HEK293 (cell line): ENCODE measurements around the gene CCDC180.

ENCODE experiments used
- CTCF ChIA-PET: fragments of 350-600 bp; formaldehyde crosslinking; extraction: SDS; loops from one replicate; lab custom pipeline; 2021; ENCODE audit warnings: antibody characterized with exemption; lab: Yijun Ruan, JAX
- POLR2A ChIA-PET: fragments of 300-600 bp; formaldehyde crosslinking; extraction: SDS; loops from one replicate; lab custom pipeline; 2020; ENCODE audit warnings: antibody characterized with exemption, inconsistent platforms; lab: Yijun Ruan, JAX
- H3K27ac ChIP-seq: fragments of 200-500 bp; sonication (Bioruptor generic); 2 replicates; pipeline ENCODE4 v1.5.1; 2014; ENCODE audit warnings: low read depth, low read length, control low read depth, inconsistent platforms; ENCODE audit errors: extremely low read depth
- H3K36me3 ChIP-seq, 2 experiments: fragments of 200-500 bp in 1 of 2; sonication (Bioruptor generic) in 1 of 2; 1 replicate in 1 of 2; 2 replicates in 1 of 2; pipeline ENCODE4 v1.5.1; 2014 to 2017; ENCODE audit warnings: inconsistent platforms in 2 of 2, low read length in 2 of 2; ENCODE audit not compliant: control insufficient read depth in 2 of 2, insufficient read depth in 1 of 2
- H3K4me1 ChIP-seq: fragments of 200-500 bp; sonication (Bioruptor generic); 2 replicates; pipeline ENCODE4 v1.5.1; 2014; ENCODE audit warnings: mild to moderate bottlenecking, low read length, inconsistent platforms; ENCODE audit not compliant: control insufficient read depth, insufficient read depth
- H3K4me3 ChIP-seq: 2 replicates; pipeline ENCODE4 v1.5.1; 2011; ENCODE audit warnings: low read depth, mild to moderate bottlenecking, control low read depth, low read length, moderate library complexity
- H3K9me3 ChIP-seq: fragments of 200-500 bp; sonication (Bioruptor generic); 2 replicates; pipeline ENCODE4 v1.5.1; 2014; ENCODE audit warnings: low read depth, low read length, inconsistent platforms; ENCODE audit not compliant: control insufficient read depth, insufficient read depth
- BCL11A ChIP-seq: fragments of 450-650 bp; formaldehyde crosslinking; IDR thresholded peaks from 2 replicates; pipeline ENCODE4 v1.5.1; 2016; ENCODE audit warnings: low read depth, missing biosample characterization, missing genetic modification characterization
- HOXA7 ChIP-seq: sonication (generic); formaldehyde crosslinking; IDR thresholded peaks from 2 replicates; pipeline ENCODE4 v1.8.1; 2022; ENCODE audit warnings: missing genetic modification reagents, borderline replicate concordance
- ZBTB11 ChIP-seq: fragments of 450-650 bp; formaldehyde crosslinking; conservative IDR thresholded peaks from 2 replicates; pipeline ENCODE4 v1.5.1; 2016; ENCODE audit warnings: low read depth, missing biosample characterization, missing genetic modification characterization
- ZNF214 ChIP-seq: fragments of 450-650 bp; formaldehyde crosslinking; IDR thresholded peaks from 2 replicates; pipeline ENCODE4 v1.5.1; 2017; ENCODE audit warnings: missing biosample characterization, mild to moderate bottlenecking, missing genetic modification characterization, borderline replicate concordance
- ZNF292 ChIP-seq: fragments of 450-650 bp; formaldehyde crosslinking; IDR thresholded peaks from 2 replicates; pipeline ENCODE4 v1.5.1; 2016; ENCODE audit warnings: low read depth, missing biosample characterization, missing genetic modification characterization, borderline replicate concordance
- ZNF311 ChIP-seq: fragments of 450-650 bp; formaldehyde crosslinking; IDR thresholded peaks from 2 replicates; pipeline ENCODE4 v1.5.1; 2017; ENCODE audit warnings: missing biosample characterization, missing genetic modification characterization, borderline replicate concordance
- ZNF354C ChIP-seq: fragments of 450-650 bp; formaldehyde crosslinking; IDR thresholded peaks from 2 replicates; pipeline ENCODE4 v1.5.1; 2016; ENCODE audit warnings: missing biosample characterization, missing genetic modification characterization, low read depth, borderline replicate concordance
- ZNF404 ChIP-seq: fragments of 450-650 bp; formaldehyde crosslinking; IDR thresholded peaks from 2 replicates; pipeline ENCODE4 v1.5.1; 2017; ENCODE audit warnings: missing biosample characterization, missing genetic modification characterization
- ZNF585B ChIP-seq: fragments of 450-650 bp; formaldehyde crosslinking; IDR thresholded peaks from 2 replicates; pipeline ENCODE4 v1.5.1; 2016; ENCODE audit warnings: missing biosample characterization, missing genetic modification characterization
- ZNF785 ChIP-seq: fragments of 450-650 bp; formaldehyde crosslinking; IDR thresholded peaks from 2 replicates; pipeline ENCODE4 v1.5.1; 2016; ENCODE audit warnings: missing biosample characterization, missing genetic modification characterization
- TF ChIP-seq, protein P1 (sequence below): IDR thresholded peaks from 2 replicates; pipeline ENCODE4 v1.6.1; 2011; ENCODE audit warnings: mild to moderate bottlenecking, low read depth, low read length, borderline replicate concordance
- TF ChIP-seq, protein P2 (sequence below): fragments of 450-650 bp; formaldehyde crosslinking; IDR thresholded peaks from 2 replicates; pipeline ENCODE4 v1.5.1; 2017; ENCODE audit warnings: missing biosample characterization, missing genetic modification characterization

The CCDC180 gene

GRCh38 chr9:97354637-97355036, 47.2 kb downstream of the CCDC180 start:
- POLR2A ChIA-PET, result no interaction called here
- no peak for TF ChIP-seq ZNF354C (tag by site-specific recombination)
- TF ChIP-seq, protein P1, sequence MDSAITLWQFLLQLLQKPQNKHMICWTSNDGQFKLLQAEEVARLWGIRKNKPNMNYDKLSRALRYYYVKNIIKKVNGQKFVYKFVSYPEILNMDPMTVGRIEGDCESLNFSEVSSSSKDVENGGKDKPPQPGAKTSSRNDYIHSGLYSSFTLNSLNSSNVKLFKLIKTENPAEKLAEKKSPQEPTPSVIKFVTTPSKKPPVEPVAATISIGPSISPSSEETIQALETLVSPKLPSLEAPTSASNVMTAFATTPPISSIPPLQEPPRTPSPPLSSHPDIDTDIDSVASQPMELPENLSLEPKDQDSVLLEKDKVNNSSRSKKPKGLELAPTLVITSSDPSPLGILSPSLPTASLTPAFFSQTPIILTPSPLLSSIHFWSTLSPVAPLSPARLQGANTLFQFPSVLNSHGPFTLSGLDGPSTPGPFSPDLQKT, result no peak
- TF ChIP-seq, protein P2, sequence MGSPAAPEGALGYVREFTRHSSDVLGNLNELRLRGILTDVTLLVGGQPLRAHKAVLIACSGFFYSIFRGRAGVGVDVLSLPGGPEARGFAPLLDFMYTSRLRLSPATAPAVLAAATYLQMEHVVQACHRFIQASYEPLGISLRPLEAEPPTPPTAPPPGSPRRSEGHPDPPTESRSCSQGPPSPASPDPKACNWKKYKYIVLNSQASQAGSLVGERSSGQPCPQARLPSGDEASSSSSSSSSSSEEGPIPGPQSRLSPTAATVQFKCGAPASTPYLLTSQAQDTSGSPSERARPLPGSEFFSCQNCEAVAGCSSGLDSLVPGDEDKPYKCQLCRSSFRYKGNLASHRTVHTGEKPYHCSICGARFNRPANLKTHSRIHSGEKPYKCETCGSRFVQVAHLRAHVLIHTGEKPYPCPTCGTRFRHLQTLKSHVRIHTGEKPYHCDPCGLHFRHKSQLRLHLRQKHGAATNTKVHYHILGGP (tag by site-specific recombination), result no peak
- no peak for TF ChIP-seq ZNF311 (tag by site-specific recombination)
- TF ChIP-seq ZNF404 (tag by site-specific recombination), result no peak
- Histone ChIP-seq H3K36me3 (no peaks in the 10 kb centered on the region), H3K27ac (no peak overlapping the region), H3K4me3 (no peak overlapping the region), H3K9me3 (no peaks in the 10 kb centered on the region), H3K4me1 (no peaks in the 10 kb centered on the region)
- CTCF ChIA-PET, result interaction anchor here (0.7 kb wide), 1 partner anchor 572 kb away, joined by 3 read pairs; no protein-coding TSS in a partner anchor

DNA sequence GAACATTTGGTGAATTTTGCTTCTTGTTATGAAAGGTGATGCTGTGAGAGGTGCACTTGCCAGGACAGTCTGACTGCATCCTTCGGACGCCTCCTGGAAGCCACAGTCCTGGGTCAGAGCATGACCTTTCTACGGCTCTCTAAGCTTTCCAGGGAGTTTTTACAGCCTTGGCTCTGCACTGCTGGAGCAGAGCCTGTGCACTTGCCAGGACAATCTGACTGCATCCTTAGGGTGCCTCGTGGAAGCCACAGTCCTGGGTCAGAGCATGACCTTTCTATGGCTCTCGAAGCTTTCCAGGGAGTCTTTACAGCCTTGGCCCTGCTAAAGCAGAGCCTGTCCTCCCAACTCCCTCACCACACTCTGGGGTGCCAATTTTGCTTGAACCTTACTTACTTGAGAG, 49.6 kb downstream of the CCDC180 start:
- TF ChIP-seq ZNF585B (tag by site-specific recombination) (no peak), ZNF214 (tag by site-specific recombination) (no peak), BCL11A (no peak), ZNF785 (tag by site-specific recombination) (no peak), HOXA7 (CRISPR knock-in tag) (no peak), ZBTB11 (tag by site-specific recombination) (no peak), ZNF292 (tag by site-specific recombination) (no peak)
- ChIA-PET CTCF (interaction anchor here (1.1 to 1.4 kb wide), 2 partner anchors 30 to 42 kb away, joined by 3 to 5 read pairs; no protein-coding TSS in a partner anchor), POLR2A (no interaction called here)
- Histone ChIP-seq H3K9me3 (no peaks in the 10 kb centered on the region), H3K4me1 (no peaks in the 10 kb centered on the region), H3K27ac (no peak overlapping the region), H3K4me3 (no peak overlapping the region), H3K36me3 (no peaks in the 10 kb centered on the region)
